ENCODE data around the gene PACSIN2.

DNA sequence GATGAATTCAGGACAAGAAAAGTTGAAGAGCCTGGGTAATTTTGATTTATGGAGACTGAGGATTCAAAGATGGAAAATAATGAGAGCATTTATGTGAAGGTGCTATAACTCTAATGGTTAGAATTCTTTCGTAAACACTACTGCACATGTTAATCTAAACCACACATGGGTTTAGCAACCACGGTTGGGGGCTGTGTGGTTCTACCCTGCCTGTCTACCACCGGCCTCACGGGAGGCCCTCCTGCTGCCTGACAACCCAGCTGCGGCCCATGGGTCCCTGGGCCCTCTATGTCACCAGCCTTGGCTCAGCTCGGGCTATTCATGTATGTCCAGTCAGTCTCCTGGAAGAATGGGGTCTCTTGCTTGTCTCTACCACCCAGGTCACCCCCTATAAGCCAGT is 89.4 kb downstream of the PACSIN2 start:
- TF ChIP-seq POLR2AphosphoS5 (IDR thresholded peaks at IDR 0.05; ENCODE audit: low read depth) (no peak), CTCF (conservative IDR thresholded peaks at IDR 0.05; ENCODE audit: low read depth in 2 of 2) (no peak)

All from GM23338 (cell line).